ENCODE results near the gene PSMC5.

DNA sequence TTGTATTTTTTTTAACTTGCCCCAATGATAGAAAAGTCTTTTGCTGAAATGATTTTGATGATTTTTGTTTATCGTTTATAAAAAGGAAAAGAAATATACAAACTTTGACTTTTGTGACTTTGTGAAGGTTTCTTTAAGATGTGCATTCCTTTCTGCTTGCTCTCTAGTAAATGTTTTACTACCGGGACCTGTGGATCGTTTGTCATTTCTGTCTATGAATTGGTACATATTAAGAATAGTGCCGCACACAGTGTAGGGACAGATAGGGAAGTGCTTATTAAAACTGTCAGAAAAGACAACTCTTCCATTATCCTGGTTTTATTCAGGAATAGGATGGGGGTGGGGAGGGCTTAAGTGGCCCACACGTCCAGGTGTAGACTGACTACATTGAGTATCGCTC is 8.1 kb upstream of the PSMC5 start:
- TF ChIP-seq, protein P1, sequence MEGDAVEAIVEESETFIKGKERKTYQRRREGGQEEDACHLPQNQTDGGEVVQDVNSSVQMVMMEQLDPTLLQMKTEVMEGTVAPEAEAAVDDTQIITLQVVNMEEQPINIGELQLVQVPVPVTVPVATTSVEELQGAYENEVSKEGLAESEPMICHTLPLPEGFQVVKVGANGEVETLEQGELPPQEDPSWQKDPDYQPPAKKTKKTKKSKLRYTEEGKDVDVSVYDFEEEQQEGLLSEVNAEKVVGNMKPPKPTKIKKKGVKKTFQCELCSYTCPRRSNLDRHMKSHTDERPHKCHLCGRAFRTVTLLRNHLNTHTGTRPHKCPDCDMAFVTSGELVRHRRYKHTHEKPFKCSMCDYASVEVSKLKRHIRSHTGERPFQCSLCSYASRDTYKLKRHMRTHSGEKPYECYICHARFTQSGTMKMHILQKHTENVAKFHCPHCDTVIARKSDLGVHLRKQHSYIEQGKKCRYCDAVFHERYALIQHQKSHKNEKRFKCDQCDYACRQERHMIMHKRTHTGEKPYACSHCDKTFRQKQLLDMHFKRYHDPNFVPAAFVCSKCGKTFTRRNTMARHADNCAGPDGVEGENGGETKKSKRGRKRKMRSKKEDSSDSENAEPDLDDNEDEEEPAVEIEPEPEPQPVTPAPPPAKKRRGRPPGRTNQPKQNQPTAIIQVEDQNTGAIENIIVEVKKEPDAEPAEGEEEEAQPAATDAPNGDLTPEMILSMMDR (IDR thresholded peaks at IDR 0.05; ENCODE audit: insufficient read depth, low read depth, low read length): no peak
- no peak for TF ChIP-seq EZH2 (IDR thresholded peaks at IDR 0.05; ENCODE audit: insufficient read depth, low read length)
